H1 (cell line): ENCODE data around the gene CALD1. TPM values are rescaled to one million over a fixed set of nuclear protein-coding genes. Genes with fewer than 3 reads are reported as not detected.

ENCODE experiments used
- CTCF ChIA-PET: fragments of 300-600 bp; sonication (Branson Sonifier 250); formaldehyde crosslinking; loops from one replicate; lab custom pipeline; 2021; ENCODE audit not compliant: partially characterized antibody; lab: Charles Lee
- POLR2A ChIA-PET: fragments of 300-600 bp; sonication (Branson Sonifier 250); formaldehyde crosslinking; loops from one replicate; lab custom pipeline; 2021; ENCODE audit warnings: inconsistent platforms; ENCODE audit not compliant: partially characterized antibody; lab: Charles Lee
- DNase-seq, 2 experiments: peaks; one replicate each; pipeline versions ENCODE4 v3.0.0 to v3.0.0-alpha.2; 2010 to 2022; ENCODE audit warnings: low spot score in 2 of 2, low read depth in 1 of 2, mixed read lengths in 1 of 2
- FAIRE-seq: peaks from 2 replicates; lab custom pipeline; 2011; peaks lifted over from hg19 to GRCh38; lab: Jason Lieb, UNC
- H2AFZ ChIP-seq: 2 replicates; pipeline ENCODE4 v1.8.1; 2012; ENCODE audit warnings: low read length, inconsistent platforms
- H2AK5ac ChIP-seq: 2 replicates; pipeline ENCODE4 v1.6.1; 2013; ENCODE audit warnings: low read depth, low read length
- H2BK120ac ChIP-seq: replicated peaks from 2 replicates; pipeline ENCODE3; 2013; ENCODE audit warnings: low read depth, low read length, inconsistent platforms
- H2BK12ac ChIP-seq: 2 replicates; pipeline ENCODE4 v1.6.1; 2013; ENCODE audit warnings: low read depth, low read length
- H2BK15ac ChIP-seq: 2 replicates; pipeline ENCODE4 v1.6.1; 2013; ENCODE audit warnings: low read length
- H2BK20ac ChIP-seq: 2 replicates; pipeline ENCODE4 v1.6.1; 2013; ENCODE audit warnings: low read length
- H2BK5ac ChIP-seq: 2 replicates; pipeline ENCODE4 v1.6.1; 2013; ENCODE audit warnings: low read depth, low read length
- H3K14ac ChIP-seq: 2 replicates; pipeline ENCODE4 v1.6.1; 2013; ENCODE audit warnings: inconsistent platforms; ENCODE audit not compliant: insufficient read length
- H3K18ac ChIP-seq: 2 replicates; pipeline ENCODE4 v1.6.1; 2013; ENCODE audit warnings: low read length; ENCODE audit errors: extremely low read depth
- H3K23ac ChIP-seq: 2 replicates; pipeline ENCODE4 v1.6.1; 2013; ENCODE audit warnings: inconsistent platforms; ENCODE audit not compliant: insufficient read length
- H3K23me2 ChIP-seq: 2 replicates; pipeline ENCODE4 v1.6.1; 2013; ENCODE audit warnings: low read depth, low read length
- H3K27ac ChIP-seq: 2 replicates; pipeline ENCODE4 v1.6.1; 2011; ENCODE audit warnings: low read depth, low read length, inconsistent platforms
- H3K27me3 ChIP-seq, 4 experiments: replicated peaks in 1 of 4; 1 replicate in 1 of 4; 2 replicates in 3 of 4; pipeline versions ENCODE4 v1.6.1 to v1.8.1; 2011 to 2013; ENCODE audit warnings: low read length in 3 of 4, mild to moderate bottlenecking in 3 of 4, inconsistent platforms in 2 of 4, mixed read lengths in 2 of 4, moderate library complexity in 1 of 4; ENCODE audit not compliant: control insufficient read depth in 3 of 4, insufficient read depth in 3 of 4; ENCODE audit errors: extremely low read depth in 1 of 4
- H3K36me3 ChIP-seq, 4 experiments: 2 replicates each; pipeline versions ENCODE4 v1.6.1 to v1.8.1; 2011 to 2013; ENCODE audit warnings: mild to moderate bottlenecking in 4 of 4, low read length in 3 of 4, moderate library complexity in 2 of 4, control low read depth in 1 of 4, inconsistent platforms in 1 of 4; ENCODE audit not compliant: insufficient read depth in 4 of 4, control insufficient read depth in 2 of 4
- H3K4ac ChIP-seq: replicated peaks from 2 replicates; pipeline ENCODE3; 2013; ENCODE audit warnings: low read length, low read depth, mixed read lengths, inconsistent platforms; ENCODE audit not compliant: insufficient read length
- H3K4me1 ChIP-seq, 4 experiments: replicated peaks in 1 of 4; 1 replicate in 1 of 4; 2 replicates in 3 of 4; pipeline versions ENCODE4 v1.6.1 to v1.8.1; 2011 to 2013; ENCODE audit warnings: low read length in 3 of 4, inconsistent platforms in 2 of 4, mixed read lengths in 1 of 4; ENCODE audit not compliant: insufficient read depth in 4 of 4, control insufficient read depth in 3 of 4
- H3K4me2 ChIP-seq, 2 experiments: 2 replicates each; pipeline versions ENCODE4 v1.6.1 to v1.8.1; 2011 to 2013; ENCODE audit warnings: low read depth in 2 of 2, low read length in 2 of 2, control low read depth in 1 of 2, inconsistent platforms in 1 of 2, mild to moderate bottlenecking in 1 of 2; ENCODE audit not compliant: insufficient read depth in 1 of 2
- H3K4me3 ChIP-seq, 4 experiments: fragments of 200-600, 300-600 bp in 1 of 4; sonication (generic), shearing (Covaris generic), sonication (Bioruptor Twin) in 1 of 4; 2 replicates each; pipeline versions ENCODE4 v1.5.1 to v1.8.1; 2011 to 2016; ENCODE audit warnings: low read length in 4 of 4, low read depth in 3 of 4, control low read depth in 2 of 4, inconsistent platforms in 2 of 4, mild to moderate bottlenecking in 2 of 4, mixed read lengths in 1 of 4, moderate library complexity in 1 of 4; ENCODE audit not compliant: insufficient read depth in 2 of 4; ENCODE audit errors: extremely low read depth in 1 of 4
- H3K56ac ChIP-seq: replicated peaks from 2 replicates; pipeline ENCODE3; 2013; ENCODE audit warnings: low read depth, mild to moderate bottlenecking, mixed read lengths, low read length, inconsistent platforms; ENCODE audit not compliant: insufficient read length
- H3K79me1 ChIP-seq: 2 replicates; pipeline ENCODE4 v1.6.1; 2013; ENCODE audit warnings: low read depth, low read length, control low read depth
- H3K79me2 ChIP-seq, 2 experiments: 2 replicates each; pipeline versions ENCODE4 v1.6.1 to v1.8.1; 2012 to 2013; ENCODE audit warnings: low read length in 2 of 2, mild to moderate bottlenecking in 2 of 2, inconsistent platforms in 1 of 2; ENCODE audit not compliant: insufficient read depth in 2 of 2, control insufficient read depth in 1 of 2
- H3K9ac ChIP-seq, 4 experiments: replicated peaks in 1 of 4; 1 replicate in 1 of 4; 2 replicates in 3 of 4; pipeline versions ENCODE4 v1.6.1 to v1.8.1; 2011 to 2013; ENCODE audit warnings: low read depth in 3 of 4, low read length in 3 of 4, control low read depth in 2 of 4, mild to moderate bottlenecking in 2 of 4, moderate library complexity in 2 of 4, inconsistent platforms in 1 of 4; ENCODE audit errors: extremely low read depth in 1 of 4
- H3K9me3 ChIP-seq, 2 experiments: 2 replicates each; pipeline versions ENCODE4 v1.6.1 to v1.8.1; 2012 to 2013; ENCODE audit warnings: mild to moderate bottlenecking in 2 of 2, moderate library complexity in 2 of 2, control low read depth in 1 of 2, inconsistent platforms in 1 of 2, low read depth in 1 of 2, low read length in 1 of 2, mixed read lengths in 1 of 2; ENCODE audit not compliant: insufficient read depth in 2 of 2
- H4K20me1 ChIP-seq, 2 experiments: replicated peaks in 1 of 2; 2 replicates each; pipeline versions ENCODE3 to v1.8.1; 2011 to 2013; ENCODE audit warnings: inconsistent platforms in 2 of 2, low read length in 2 of 2, mild to moderate bottlenecking in 1 of 2; ENCODE audit not compliant: insufficient read depth in 2 of 2, control insufficient read depth in 1 of 2
- H4K5ac ChIP-seq: 2 replicates; pipeline ENCODE4 v1.6.1; 2013; ENCODE audit warnings: low read length, low read depth, mixed read lengths, inconsistent platforms; ENCODE audit not compliant: insufficient read length
- H4K8ac ChIP-seq: 2 replicates; pipeline ENCODE4 v1.8.0; 2013; ENCODE audit warnings: mild to moderate bottlenecking, moderate library complexity, low read length, inconsistent platforms; ENCODE audit not compliant: insufficient read depth; ENCODE audit errors: extremely low read depth
- H4K91ac ChIP-seq: replicated peaks from 2 replicates; pipeline ENCODE3; 2013; ENCODE audit warnings: low read length, mixed read lengths, inconsistent platforms; ENCODE audit not compliant: insufficient read length
- BCL11A ChIP-seq, 2 experiments: IDR thresholded peaks; one replicate each; pipeline ENCODE4 v1.6.1; 2011; ENCODE audit warnings: low read depth in 2 of 2, low read length in 2 of 2, mild to moderate bottlenecking in 2 of 2
- CHD1 ChIP-seq: IDR thresholded peaks from 2 replicates; pipeline ENCODE4 v1.6.1; 2012; ENCODE audit warnings: low read depth, low read length, improper control_type of control experiment
- FOSL1 ChIP-seq: IDR thresholded peaks from 2 replicates; pipeline ENCODE4 v1.6.1; 2011; ENCODE audit warnings: mild to moderate bottlenecking, low read depth, low read length, moderate library complexity; ENCODE audit not compliant: insufficient read depth
- GABPA ChIP-seq: IDR thresholded peaks from 2 replicates; pipeline ENCODE4 v1.6.1; 2011; ENCODE audit warnings: mild to moderate bottlenecking, low read length, moderate library complexity, borderline replicate concordance; ENCODE audit not compliant: insufficient read depth
- KDM4A ChIP-seq: IDR thresholded peaks from one replicate; pipeline ENCODE4 v1.7.1; 2012; ENCODE audit warnings: low read depth, mild to moderate bottlenecking, moderate library complexity, low read length, inconsistent platforms; ENCODE audit not compliant: severe bottlenecking
- KDM5A ChIP-seq: fragments of 200-600 bp; IDR thresholded peaks from 2 replicates; pipeline ENCODE4 v1.7.1; 2012; ENCODE audit warnings: mild to moderate bottlenecking, low read length, inconsistent platforms, mixed read lengths
- MAFK ChIP-seq: IDR thresholded peaks from 2 replicates; pipeline ENCODE4 v1.6.1; 2012; ENCODE audit warnings: low read depth, mild to moderate bottlenecking, improper control_type of control experiment, low read length
- POLR2A ChIP-seq, 2 experiments: IDR thresholded peaks; 1 replicate in 1 of 2; 2 replicates in 1 of 2; pipeline ENCODE4 v1.6.1; 2011; ENCODE audit warnings: low read depth in 2 of 2, low read length in 2 of 2, mild to moderate bottlenecking in 2 of 2; ENCODE audit errors: control extremely low read depth in 1 of 2
- RNF2 ChIP-seq: fragments of 200-900, 300-1000 bp; sonication (generic); IDR thresholded peaks from 2 replicates; pipeline ENCODE4 v1.7.1; 2016; ENCODE audit warnings: borderline replicate concordance, low read depth, mild to moderate bottlenecking, antibody characterized with exemption, low read length; ENCODE audit not compliant: poor library complexity, severe bottlenecking; ENCODE audit errors: missing control alignments
- YY1 ChIP-seq: IDR thresholded peaks from 2 replicates; pipeline ENCODE4 v1.6.1; 2011; ENCODE audit warnings: low read depth, mild to moderate bottlenecking, low read length
- WGBS, 2 experiments: shearing (Covaris generic) in 1 of 2; methylation state at CpG; one replicate each; pipeline versions ENCODE4 v1.1.6 to v1.1.7; 2013 to 2015; ENCODE audit warnings: low lambda C conversion rate in 2 of 2, mixed read lengths in 2 of 2, inconsistent platforms in 1 of 2, low coverage in 1 of 2, missing lambda C conversion rate in 1 of 2; ENCODE audit not compliant: insufficient replicate concordance in 2 of 2, insufficient coverage in 1 of 2, insufficient read length in 1 of 2; ENCODE audit errors: extremely low coverage in 1 of 2, missing lambda C conversion rate in 1 of 2; 5-methylcytosine and 5-hydroxymethylcytosine counted together
- polyA plus RNA-seq, 7 experiments: library from polyadenylated mRNA; depleted of rRNA in 3 of 7; stranded (reverse) in 5 of 7; unstranded in 2 of 7; fragments of >200 nt in 5 of 7; fragments of 200-250 nt in 2 of 7; gene quantifications; 1 replicate in 5 of 7; 2 replicates in 1 of 7; 4 replicates in 1 of 7; pipeline versions ENCODE4 v1.2.1 to v1.2.3, GENCODE V29; 2011 to 2013; ENCODE audit warnings: missing spikeins in 2 of 7, mixed read lengths in 2 of 7
- total RNA-seq: library from RNA; stranded (reverse); fragmentation: NEBNext Ultra II Directional; extraction: Animal tissue kit (Norgen Biotek cat#: 25700); gene quantifications from 2 replicates; pipeline ENCODE4 v1.2.1, GENCODE V29; 2021
- TF ChIP-seq, protein P1 (sequence below), 3 experiments: IDR thresholded peaks; 1 replicate in 2 of 3; 2 replicates in 1 of 3; pipeline versions ENCODE4 v1.5.1 to v1.6.1; 2011; ENCODE audit warnings: low read length in 3 of 3, mild to moderate bottlenecking in 3 of 3, inconsistent platforms in 2 of 3, low read depth in 1 of 3, moderate library complexity in 1 of 3; ENCODE audit not compliant: insufficient read depth in 1 of 3; ENCODE audit errors: control extremely low read depth in 1 of 3

The CALD1 gene
- total and polyA plus RNA-seq, 2 of the 8 experiments (the other 6 are each of a cell fraction or from before 2014, with no cell fraction given): 34.3 to 177 TPM

DNA sequence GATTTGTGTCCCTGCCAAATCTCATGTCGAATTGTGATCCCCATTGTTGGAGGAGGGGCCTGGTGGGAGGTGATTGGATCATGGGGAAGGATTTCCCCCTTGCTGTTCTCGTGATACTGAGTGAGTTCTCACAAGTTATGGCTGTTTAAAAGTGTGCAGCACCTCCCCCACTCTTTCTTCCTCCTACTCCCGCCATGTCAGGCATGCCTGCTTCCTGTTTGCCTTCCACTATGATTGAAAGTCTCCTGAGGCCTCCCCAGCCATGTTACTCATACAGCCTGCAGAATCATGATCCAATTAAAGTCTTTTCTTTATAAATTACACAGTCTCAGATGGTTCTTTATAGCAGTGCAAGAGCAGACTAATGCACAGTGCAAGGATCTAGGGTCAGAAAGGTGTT, 75.4 kb downstream of the CALD1 start:
- no peak overlapping the region for H2BK15ac ChIP-seq
- no peak overlapping the region for H2BK12ac ChIP-seq
- no peaks in the 10 kb centered on the region for H3K27me3 ChIP-seq
- H3K4me3 ChIP-seq: no peak overlapping the region
- H3K9me3 ChIP-seq: no peaks in the 10 kb centered on the region
- H3K27ac ChIP-seq: no peak overlapping the region
- H4K5ac ChIP-seq: no peak overlapping the region
- no peak overlapping the region for H3K14ac ChIP-seq
- H3K56ac ChIP-seq: no peak overlapping the region
- H3K4ac ChIP-seq: no peak overlapping the region
- no peak overlapping the region for H2AK5ac ChIP-seq
- peaks cover 0 to 7% (median 2%) of the 10 kb centered on the region in 4 experiments; a peak in 3 of 7 replicates for H3K4me1 ChIP-seq
- no peak overlapping the region for H2BK5ac ChIP-seq
- no peak overlapping the region for H4K8ac ChIP-seq
- FAIRE-seq: no peak
- 90% methylated on average over 3 of the region's 3 CpGs; no CpG with 5 or more reads in 1 of the 2 experiments for WGBS, 2 experiments
- TF ChIP-seq RNF2 (no peak), GABPA (no peak), FOSL1 (no peak), BCL11A (IDR thresholded peaks at IDR 0.05; ENCODE audit: low read depth in 2 of 2, low read length in 2 of 2) (no peak), MAFK (no peak), KDM5A (no peak), YY1 (no peak), KDM4A (no peak), POLR2A (IDR thresholded peaks at IDR 0.05; ENCODE audit: control extremely low read depth in 1 of 2, low read depth in 2 of 2, low read length in 2 of 2) (no peak), CHD1 (no peak)
- TF ChIP-seq, protein P1, sequence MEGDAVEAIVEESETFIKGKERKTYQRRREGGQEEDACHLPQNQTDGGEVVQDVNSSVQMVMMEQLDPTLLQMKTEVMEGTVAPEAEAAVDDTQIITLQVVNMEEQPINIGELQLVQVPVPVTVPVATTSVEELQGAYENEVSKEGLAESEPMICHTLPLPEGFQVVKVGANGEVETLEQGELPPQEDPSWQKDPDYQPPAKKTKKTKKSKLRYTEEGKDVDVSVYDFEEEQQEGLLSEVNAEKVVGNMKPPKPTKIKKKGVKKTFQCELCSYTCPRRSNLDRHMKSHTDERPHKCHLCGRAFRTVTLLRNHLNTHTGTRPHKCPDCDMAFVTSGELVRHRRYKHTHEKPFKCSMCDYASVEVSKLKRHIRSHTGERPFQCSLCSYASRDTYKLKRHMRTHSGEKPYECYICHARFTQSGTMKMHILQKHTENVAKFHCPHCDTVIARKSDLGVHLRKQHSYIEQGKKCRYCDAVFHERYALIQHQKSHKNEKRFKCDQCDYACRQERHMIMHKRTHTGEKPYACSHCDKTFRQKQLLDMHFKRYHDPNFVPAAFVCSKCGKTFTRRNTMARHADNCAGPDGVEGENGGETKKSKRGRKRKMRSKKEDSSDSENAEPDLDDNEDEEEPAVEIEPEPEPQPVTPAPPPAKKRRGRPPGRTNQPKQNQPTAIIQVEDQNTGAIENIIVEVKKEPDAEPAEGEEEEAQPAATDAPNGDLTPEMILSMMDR (IDR thresholded peaks at IDR 0.05; ENCODE audit: control extremely low read depth in 1 of 3, insufficient read depth in 1 of 3, low read depth in 1 of 3, low read length in 3 of 3): no peak
- TF ChIP-seq, all 59 proteins: peak for 0
- ChIA-PET POLR2A (no interaction called here), CTCF (no interaction called here)
- H3K18ac ChIP-seq: no peak overlapping the region
- no peak overlapping the region for H2AFZ ChIP-seq
- no peak overlapping the region for H2BK20ac ChIP-seq
- no peaks in the 10 kb centered on the region for H3K79me2 ChIP-seq
- H3K79me1 ChIP-seq: no peaks in the 10 kb centered on the region; the same call in 1 of the 2 replicates
- DNase-seq: no peak
- no peaks in the 10 kb centered on the region for H3K23me2 ChIP-seq
- H3K4me2 ChIP-seq: no peak overlapping the region
- H4K91ac ChIP-seq: peak overlapping the region; percentile 55
- H3K36me3 ChIP-seq: no peaks in the 10 kb centered on the region
- no peak overlapping the region for H3K9ac ChIP-seq
- H3K23ac ChIP-seq: no peak overlapping the region
- H2BK120ac ChIP-seq: no peak overlapping the region
- no peaks in the 10 kb centered on the region for H4K20me1 ChIP-seq
